Loucy (cell line): ENCODE measurements around the gene FLOT2.

Experiments
- H2AFZ ChIP-seq: fragments of 200-600 bp; sonication (generic); 2 replicates; pipeline ENCODE4 v1.6.0; 2016; ENCODE audit warnings: antibody characterized with exemption, mild to moderate bottlenecking, low read length, moderate library complexity
- H3F3A ChIP-seq: fragments of 200-600 bp; 2 replicates; pipeline ENCODE4 v1.6.0; 2016; ENCODE audit warnings: antibody characterized with exemption, low read depth, mild to moderate bottlenecking
- H3K27me3 ChIP-seq: fragments of 200-600 bp; sonication (generic); 2 replicates; pipeline ENCODE4 v1.6.1; 2014; ENCODE audit warnings: low read length, mild to moderate bottlenecking; ENCODE audit not compliant: insufficient read depth, poor library complexity, severe bottlenecking
- H3K36me3 ChIP-seq: fragments of 200-600 bp; sonication (generic); 2 replicates; pipeline ENCODE4 v1.6.1; 2016; ENCODE audit warnings: low read length; ENCODE audit not compliant: insufficient read depth
- H3K4me1 ChIP-seq: fragments of 200-600 bp; sonication (generic); 2 replicates; pipeline ENCODE4 v1.5.1; 2014; ENCODE audit warnings: low read length, mild to moderate bottlenecking; ENCODE audit not compliant: insufficient read depth, poor library complexity, severe bottlenecking
- H3K4me2 ChIP-seq: fragments of 200-600 bp; sonication (generic); 2 replicates; pipeline ENCODE4 v1.6.0; 2014; ENCODE audit warnings: antibody characterized with exemption, low read length, low read depth, mild to moderate bottlenecking; ENCODE audit not compliant: poor library complexity, severe bottlenecking
- H3K4me3 ChIP-seq: fragments of 200-600 bp; sonication (generic); 2 replicates; pipeline ENCODE4 v1.5.1; 2014; ENCODE audit warnings: low read length, mild to moderate bottlenecking, mixed read lengths; ENCODE audit not compliant: poor library complexity, severe bottlenecking
- H3K79me2 ChIP-seq: fragments of 200-600 bp; sonication (generic); 2 replicates; pipeline ENCODE4 v1.6.1; 2014; ENCODE audit warnings: low read length; ENCODE audit not compliant: insufficient read depth
- H3K9ac ChIP-seq: fragments of 200-600 bp; sonication (generic); 2 replicates; pipeline ENCODE4 v1.6.0; 2014; ENCODE audit warnings: mild to moderate bottlenecking, low read depth, low read length, moderate library complexity; ENCODE audit not compliant: poor library complexity, severe bottlenecking
- H3K9me2 ChIP-seq: fragments of 200-600 bp; sonication (generic); replicated peaks from 2 replicates; pipeline ENCODE4 v1.6.1; 2016; ENCODE audit warnings: low read depth, low read length, mixed read lengths
- H3K9me3 ChIP-seq: fragments of 200-600 bp; sonication (generic); 2 replicates; pipeline ENCODE4 v1.6.1; 2014; ENCODE audit warnings: mild to moderate bottlenecking, antibody characterized with exemption, low read length, low read depth; ENCODE audit not compliant: insufficient read depth
- H4K20me1 ChIP-seq: fragments of 200-600 bp; sonication (generic); 2 replicates; pipeline ENCODE4 v1.6.0; 2014; ENCODE audit warnings: antibody characterized with exemption, low read length, mild to moderate bottlenecking; ENCODE audit not compliant: insufficient read depth, poor library complexity, severe bottlenecking
- CTCF ChIP-seq: fragments of 200-600 bp; sonication (generic); conservative IDR thresholded peaks from 2 replicates; pipeline ENCODE4 v1.5.1; 2014; ENCODE audit warnings: mild to moderate bottlenecking, antibody characterized with exemption, low read length
- EZH2phosphoT487 ChIP-seq: fragments of 200-600 bp; IDR thresholded peaks from 2 replicates; pipeline ENCODE4 v1.6.1; 2018; ENCODE audit warnings: antibody characterized with exemption, mild to moderate bottlenecking, moderate library complexity, borderline replicate concordance

The FLOT2 gene

GRCh38 chr17:28874750-28875149 lies 22.8 kb downstream of the FLOT2 start:
- H4K20me1 ChIP-seq = no peaks in the 10 kb centered on the region
- no peak overlapping the region for H3K4me2 ChIP-seq
- H3K27me3 ChIP-seq = no peaks in the 10 kb centered on the region
- H3K36me3 ChIP-seq = no peaks in the 10 kb centered on the region; the same call in 1 of the 2 replicates
- no peak for TF ChIP-seq EZH2phosphoT487
- TF ChIP-seq CTCF = no peak
- H3K9me3 ChIP-seq = no peaks in the 10 kb centered on the region
- H3K9me2 ChIP-seq = no peaks in the 10 kb centered on the region
- no peak overlapping the region for H3K9ac ChIP-seq
- H3K4me3 ChIP-seq = no peak overlapping the region
- H3K79me2 ChIP-seq = no peaks in the 10 kb centered on the region
- H3F3A ChIP-seq = no peaks in the 10 kb centered on the region
- no peak overlapping the region for H2AFZ ChIP-seq
- peaks cover 3% of the 10 kb centered on the region for H3K4me1 ChIP-seq

- Histone ChIP-seq H2AFZ (no peak overlapping the region), H3K4me1 (peaks cover 3% of the 10 kb centered on the region), H3K9ac (no peak overlapping the region), H3K9me3 (no peaks in the 10 kb centered on the region), H4K20me1 (no peaks in the 10 kb centered on the region), H3K4me3 (no peak overlapping the region), H3F3A (no peaks in the 10 kb centered on the region), H3K9me2 (no peaks in the 10 kb centered on the region), H3K79me2 (no peaks in the 10 kb centered on the region), H3K27me3 (no peaks in the 10 kb centered on the region), H3K4me2 (no peak overlapping the region), H3K36me3 (no peaks in the 10 kb centered on the region)
- TF ChIP-seq CTCF = no peak
- TF ChIP-seq EZH2phosphoT487 = no peak
These were observed 23.7 kb downstream of the FLOT2 start for GRCh38 chr17:28873839-28874238.

- H3K79me2 ChIP-seq = no peaks in the 10 kb centered on the region
- H3F3A ChIP-seq = no peaks in the 10 kb centered on the region
- H3K4me1 ChIP-seq = peaks cover 3% of the 10 kb centered on the region
- H3K4me2 ChIP-seq = peak overlapping the region; percentile 3
- no peak for TF ChIP-seq EZH2phosphoT487
- no peak for TF ChIP-seq CTCF
- H2AFZ ChIP-seq = peak overlapping the region; percentile 81
- no peak overlapping the region for H3K4me3 ChIP-seq
- no peaks in the 10 kb centered on the region for H4K20me1 ChIP-seq
- no peaks in the 10 kb centered on the region for H3K9me2 ChIP-seq
- H3K27me3 ChIP-seq = no peaks in the 10 kb centered on the region
- no peaks in the 10 kb centered on the region for H3K9me3 ChIP-seq
- H3K9ac ChIP-seq = no peak overlapping the region
- no peaks in the 10 kb centered on the region for H3K36me3 ChIP-seq
These were observed 26.4 kb downstream of the FLOT2 start for GRCh38 chr17:28871056-28871579.
